HL-60/S4 (cell line): ENCODE data around the gene MRPL23.

Experiments used
- in situ Hi-C: fragments of 300-500 bp; cut with MboI; formaldehyde crosslinking; loops from 2 replicates; pipeline ENCODE4 v1.14.3; 2022; ENCODE audit warnings: low sequenced_read_pairs

MRPL23 gene

DNA sequence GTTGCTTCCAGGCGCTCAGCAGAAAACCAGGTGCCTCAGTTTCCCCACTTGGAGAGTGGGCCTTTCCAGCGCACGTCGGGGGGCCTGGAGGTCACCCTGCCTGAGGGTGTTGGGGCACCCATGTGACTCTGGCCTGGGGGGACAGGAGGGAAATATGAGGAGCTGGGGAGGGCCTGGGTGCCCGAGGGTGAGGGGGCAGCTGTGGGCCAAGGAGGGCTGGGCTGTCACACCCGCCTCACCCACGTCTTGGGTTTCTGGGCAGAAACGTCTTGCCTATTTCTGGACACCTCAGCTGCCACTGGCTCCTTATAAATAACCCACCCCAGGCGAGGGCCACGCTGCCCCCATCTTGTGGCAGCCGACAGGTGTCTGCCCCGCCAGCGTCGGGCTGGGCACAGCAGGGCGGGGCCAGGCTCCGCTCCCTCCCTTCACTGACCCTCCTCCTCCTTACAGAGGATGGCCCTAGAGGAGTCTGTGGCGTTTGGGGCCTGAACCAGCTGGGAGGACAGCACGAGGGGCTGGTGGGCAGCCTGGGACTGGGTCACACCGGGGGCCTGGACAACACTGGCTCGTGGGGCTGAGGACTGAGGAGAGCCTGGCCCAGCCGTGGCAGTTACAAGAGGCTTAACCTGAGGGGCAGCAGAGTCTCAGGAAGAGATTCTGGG is 26.1 kb upstream of the MRPL23 start:
- in situ Hi-C loops = no loop called here

GRCh38 chr11:1921574-1922141 is 25.5 kb upstream of the MRPL23 start:
- in situ Hi-C loops = no loop called here

- in situ Hi-C loops = no loop called here
These were observed 24.6 kb upstream of the MRPL23 start for GRCh38 chr11:1922481-1923081.

DNA sequence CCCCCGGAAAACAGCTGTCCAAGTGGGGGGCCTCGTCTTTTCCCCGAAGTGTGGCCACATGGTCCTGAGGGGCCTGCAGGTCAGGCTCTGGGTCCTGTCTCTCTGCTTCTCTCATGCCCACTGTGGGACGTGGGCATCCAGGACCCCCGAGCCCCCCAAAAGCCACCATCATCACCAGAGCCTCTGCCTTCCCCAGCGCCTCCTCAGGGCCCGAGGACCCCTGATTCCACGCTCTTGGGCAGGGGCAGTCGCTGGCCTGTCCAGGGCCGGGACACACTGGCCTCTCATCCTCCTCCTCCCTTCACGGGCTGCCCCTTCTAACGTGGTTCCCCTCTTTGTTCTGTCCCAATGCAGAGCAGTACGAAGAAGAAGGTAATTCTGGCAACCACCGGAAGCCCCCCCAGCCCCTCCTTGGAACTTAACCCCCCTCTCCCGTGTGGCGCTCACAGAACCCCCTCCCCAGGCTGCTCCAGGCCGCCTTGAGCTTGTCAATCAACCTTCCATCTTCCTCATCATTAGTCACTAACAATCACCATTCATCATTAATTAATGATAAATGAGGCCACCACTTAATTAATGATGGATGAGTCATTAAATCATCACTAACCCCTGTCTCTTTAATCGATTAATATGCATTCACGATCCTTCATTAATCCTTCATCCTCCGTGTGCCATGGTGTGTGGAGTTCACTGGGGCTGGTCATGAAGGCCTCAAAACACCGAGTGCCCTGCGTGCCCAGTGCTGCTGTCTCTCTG is 23.8 kb upstream of the MRPL23 start:
- in situ Hi-C loops = no loop called here

GRCh38 chr11:1924181-1924580 is 23.0 kb upstream of the MRPL23 start:
- in situ Hi-C loops = no loop called here

- in situ Hi-C loops = no loop called here
These were observed 22.3 kb upstream of the MRPL23 start for GRCh38 chr11:1924646-1925372.

- in situ Hi-C loops = no loop called here
These were observed 21.6 kb upstream of the MRPL23 start for GRCh38 chr11:1925373-1926155.

DNA sequence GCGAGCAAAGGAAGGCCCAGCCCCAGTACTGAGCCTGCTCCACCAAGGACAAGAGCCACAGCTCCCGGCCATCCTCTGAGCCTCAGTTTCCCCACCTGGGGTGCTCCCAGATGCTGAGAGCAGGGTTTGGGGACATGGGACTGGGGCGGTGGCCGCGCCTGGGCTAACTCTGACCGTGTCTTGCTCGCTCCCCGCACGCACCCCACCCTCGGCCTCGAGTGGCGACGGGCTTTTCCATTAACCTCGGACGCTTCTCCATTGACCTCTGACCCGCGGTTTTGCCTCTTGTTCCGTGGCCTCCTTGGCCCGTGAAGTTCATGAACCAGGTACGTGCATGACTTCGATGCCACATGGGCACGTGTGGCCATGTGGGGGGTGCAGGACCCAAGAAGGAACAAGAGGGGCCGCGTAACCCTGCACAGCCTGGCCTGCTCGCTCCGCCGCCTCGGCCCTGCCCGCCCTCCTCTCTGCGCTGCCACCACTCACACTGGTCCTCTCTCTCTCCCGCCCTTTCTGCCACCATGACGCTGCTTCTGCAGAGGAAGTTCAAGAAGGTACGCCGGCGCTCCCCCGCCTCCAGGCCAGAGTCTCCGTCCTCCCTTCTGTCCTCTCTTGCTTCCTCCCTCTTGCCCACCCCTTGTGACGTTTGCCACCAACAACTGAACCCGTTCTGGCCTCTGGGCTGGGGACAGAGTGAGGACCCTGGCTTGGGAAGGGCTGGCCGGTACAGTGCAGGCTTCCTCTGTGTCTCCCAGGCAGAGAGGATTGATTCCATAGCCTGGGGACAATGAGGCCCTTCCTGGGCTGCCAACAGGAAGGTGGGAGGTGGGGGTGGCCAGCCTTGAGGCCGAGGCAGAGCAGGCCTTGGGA is 20.7 kb upstream of the MRPL23 start:
- in situ Hi-C loops = no loop called here

GRCh38 chr11:1927026-1927847 is 19.9 kb upstream of the MRPL23 start:
- in situ Hi-C loops = no loop called here

- in situ Hi-C loops = no loop called here
These were observed 19.2 kb upstream of the MRPL23 start for GRCh38 chr11:1927848-1928469.

- in situ Hi-C loops = no loop called here
These were observed 18.7 kb upstream of the MRPL23 start for GRCh38 chr11:1928470-1928890.

GRCh38 chr11:1928891-1929541 is 18.1 kb upstream of the MRPL23 start:
- in situ Hi-C loops = no loop called here

DNA sequence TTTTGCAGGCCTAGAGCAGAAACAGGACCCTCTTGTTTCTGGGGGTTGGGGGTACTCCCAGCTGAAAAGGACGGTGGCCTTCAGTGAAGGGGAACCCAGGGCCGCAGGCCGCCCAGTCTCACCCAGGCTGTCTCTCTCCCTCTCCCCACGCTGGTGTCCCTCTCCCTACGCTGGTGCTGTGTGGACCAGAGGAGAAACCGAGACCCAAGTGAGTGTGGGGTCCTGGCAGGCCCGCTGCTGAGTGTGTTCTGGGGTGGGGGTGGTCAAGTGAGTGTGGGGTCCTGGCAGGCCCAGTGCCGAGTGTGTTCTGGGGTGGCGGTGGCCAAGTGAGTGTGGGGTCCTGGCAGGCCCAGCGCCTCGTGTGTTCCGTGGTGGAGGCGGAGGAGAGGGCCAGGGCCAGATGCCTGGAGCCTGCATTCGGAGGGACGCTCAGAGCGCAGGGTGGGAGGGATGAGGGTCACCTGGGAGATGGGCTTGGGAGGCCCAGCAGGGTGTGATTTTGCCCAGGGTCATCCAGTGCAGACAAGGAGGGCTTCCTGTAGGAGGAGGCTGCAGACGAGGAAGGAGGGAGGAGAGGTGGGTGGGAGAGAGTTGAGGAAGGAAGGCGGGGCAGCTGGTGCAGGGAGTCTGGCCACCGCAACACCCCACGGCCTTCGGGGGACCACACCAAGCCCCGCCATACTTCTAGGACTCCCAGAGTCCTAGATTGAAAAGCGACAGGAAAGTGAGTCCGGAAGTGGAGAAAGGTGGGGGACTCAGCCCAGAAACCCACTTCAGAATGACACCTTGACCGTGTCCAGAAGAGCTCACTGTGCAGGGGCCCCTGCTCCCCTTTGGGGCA is 17.3 kb upstream of the MRPL23 start:
- in situ Hi-C loops = no loop called here

DNA sequence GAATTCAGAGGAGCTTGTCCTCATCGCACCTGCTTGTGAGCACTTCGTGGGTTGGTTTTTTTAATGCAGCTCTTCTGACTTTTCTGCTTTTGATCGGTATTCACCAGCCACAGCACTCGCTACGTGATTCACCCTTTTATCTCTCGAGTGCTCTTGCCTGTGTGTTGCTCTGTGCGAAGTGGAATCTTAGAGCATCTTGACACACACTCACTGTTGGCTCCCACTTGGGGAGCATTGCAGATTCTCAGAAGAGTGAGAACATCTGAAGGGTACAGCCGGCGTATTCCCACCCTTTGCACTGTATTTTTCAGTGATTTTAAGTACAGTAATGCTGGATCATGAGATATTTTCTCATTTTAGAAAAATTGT is 16.7 kb upstream of the MRPL23 start:
- in situ Hi-C loops = no loop called here

DNA sequence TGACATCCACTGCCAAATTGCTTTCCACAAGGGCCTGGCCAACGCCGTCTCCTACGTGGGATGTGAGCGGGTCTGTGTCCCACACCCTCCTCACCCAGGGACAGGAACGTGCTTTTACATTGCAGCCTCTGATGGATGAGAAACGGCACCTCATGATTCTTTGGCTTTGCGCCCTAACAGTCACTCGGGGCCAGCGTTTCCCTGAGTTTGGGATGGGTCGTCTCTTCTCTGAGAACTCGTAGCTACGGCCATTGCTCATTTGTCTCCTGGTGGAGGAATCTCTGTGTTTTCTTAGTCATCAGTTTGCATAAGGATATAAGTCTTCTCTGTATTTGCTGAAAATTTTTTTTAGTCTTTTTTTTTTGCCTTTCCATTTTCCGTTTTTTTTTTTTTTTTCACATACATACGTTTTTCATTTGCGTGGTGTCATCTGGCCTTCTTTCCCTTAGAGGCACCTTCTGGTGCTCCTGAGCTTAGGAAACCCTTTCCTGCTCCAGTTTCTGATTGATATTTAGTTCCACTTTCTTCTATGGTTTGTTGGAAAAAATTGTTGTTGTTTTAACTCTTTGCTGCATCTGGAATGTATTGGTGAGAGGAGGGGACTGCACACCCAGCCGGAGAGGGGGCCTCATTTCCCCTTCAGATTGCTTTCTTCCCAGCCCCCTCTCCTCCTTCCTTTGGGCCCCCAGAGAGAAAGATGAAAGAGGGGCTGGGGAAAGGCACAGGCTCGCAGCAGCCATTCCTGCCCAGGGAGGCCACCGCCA is 15.6 kb upstream of the MRPL23 start:
- in situ Hi-C loops = no loop called here

DNA sequence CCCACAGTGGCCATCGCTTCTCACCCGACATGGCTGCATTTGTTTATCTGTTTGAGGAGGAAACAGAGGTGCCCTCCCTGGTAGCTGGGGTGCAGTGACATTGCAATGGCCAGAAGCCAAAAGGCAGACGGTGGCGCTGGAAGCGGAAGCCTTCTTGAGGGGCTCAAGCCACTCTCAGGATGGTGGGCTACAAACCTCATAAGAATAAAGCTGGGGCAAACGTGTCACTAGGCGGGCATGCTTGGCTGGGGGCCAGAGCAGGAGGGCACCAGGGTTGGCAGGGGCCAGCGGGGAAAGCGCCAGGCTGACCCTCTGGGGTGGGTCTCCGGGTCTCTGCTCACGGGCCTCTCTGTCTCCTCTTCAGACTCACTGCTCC is 15.0 kb upstream of the MRPL23 start:
- in situ Hi-C loops = no loop called here
